HG03565 (cell line): ENCODE results near the gene FAM90A26.
"Not testable (repeated sequence)": the region's sequence is repeated elsewhere in the genome, so short reads cannot be mapped to it uniquely, and the experiment has no call there.

ENCODE experiments used
- ATAC-seq: cut with Tn5 transposase; IDR thresholded peaks from one replicate; pipeline ENCODE4 v1.9.1; 2021; ENCODE audit warnings: mild to moderate bottlenecking, moderate library complexity; ENCODE audit not compliant: unreplicated experiment

The FAM90A26 gene

DNA sequence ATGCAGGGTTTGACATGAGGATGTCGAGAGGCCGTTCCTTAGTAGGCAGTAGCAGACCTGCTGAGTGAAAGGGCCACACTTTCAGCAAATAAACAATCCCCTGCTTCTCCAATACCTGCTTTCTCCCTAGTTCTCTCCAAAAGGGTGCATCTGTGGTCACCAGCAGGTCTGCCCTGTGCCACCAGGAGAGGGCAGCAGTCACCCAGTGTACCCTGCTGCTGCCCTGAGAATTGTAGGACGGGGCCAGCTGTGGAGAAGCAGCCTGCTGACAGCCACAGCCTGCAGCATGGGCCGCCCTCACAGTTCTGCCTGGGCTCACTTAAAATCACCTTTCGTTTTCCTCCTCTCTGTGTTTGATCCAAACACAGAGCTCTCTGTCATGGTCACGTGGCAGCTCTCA is 11.8 kb upstream of the FAM90A26 start:
- not testable (repeated sequence) for ATAC-seq

DNA sequence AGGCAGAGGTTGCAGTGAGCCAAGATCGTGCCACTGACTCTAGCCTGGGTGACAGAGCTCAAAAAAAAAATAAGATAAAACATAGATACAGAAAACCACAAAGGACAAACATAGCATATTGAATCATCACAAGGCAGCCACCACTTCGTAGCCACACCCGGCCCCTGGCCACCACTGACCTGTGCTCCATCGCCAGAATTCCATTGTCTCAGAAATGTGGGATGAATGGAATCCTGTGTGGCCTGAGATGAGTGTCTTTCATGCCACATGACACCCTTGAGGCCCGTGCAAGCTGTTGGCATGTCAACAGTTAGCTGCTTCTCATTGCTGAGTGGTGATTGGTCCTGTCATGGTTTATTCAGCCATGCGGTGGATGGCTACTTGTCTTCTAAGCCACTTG is 10.2 kb upstream of the FAM90A26 start:
- not testable (repeated sequence) for ATAC-seq

- ATAC-seq: not testable (repeated sequence)
Measured at GRCh38 chr4:9165990-9166389, 4.2 kb upstream of the FAM90A26 start.

GRCh38 chr4:9210357-9210756 is 40.1 kb downstream of the FAM90A26 start, which contains the start of gene USP17L10:
Gene USP17L10 (plus strand): TSS chr4:9210657. CDS start chr4:9210657, 0 bp downstream.
- ATAC-seq: not testable (repeated sequence)

DNA sequence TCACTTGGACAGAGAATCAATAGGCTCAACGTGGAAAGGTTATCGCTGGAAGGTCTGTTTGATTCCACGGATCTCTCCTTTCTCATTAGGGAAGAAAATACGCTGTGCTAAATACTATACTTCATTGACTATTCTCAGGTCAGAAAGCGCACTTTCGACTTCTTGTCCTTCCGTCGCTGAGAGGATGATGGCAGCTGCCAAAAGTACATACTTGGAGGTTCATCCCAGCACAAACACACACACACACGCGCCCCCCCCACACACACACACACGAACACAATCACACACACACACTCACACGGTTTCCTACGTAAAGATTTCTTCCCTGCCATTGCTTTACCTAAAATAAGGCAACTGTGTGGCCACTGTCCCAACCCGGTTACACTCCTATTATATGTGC is 44.5 kb downstream of the FAM90A26 start:
- not testable (repeated sequence) for ATAC-seq

GRCh38 chr4:9215105-9215504 is 44.9 kb downstream of the FAM90A26 start, which contains the start of gene USP17L11:
Gene USP17L11 (plus strand): TSS chr4:9215405. CDS start chr4:9215405, 0 bp downstream.
- ATAC-seq: not testable (repeated sequence)

- ATAC-seq: not testable (repeated sequence)
Measured at GRCh38 chr4:9219852-9220251, 49.6 kb downstream of the FAM90A26 start, which contains the start of gene USP17L12. Gene USP17L12 (plus strand): TSS chr4:9220152. CDS start chr4:9220152, 0 bp downstream.

GRCh38 chr4:9224596-9224995 is 54.4 kb downstream of the FAM90A26 start, which contains the start of gene USP17L13:
Gene USP17L13 (plus strand): TSS chr4:9224896. CDS start chr4:9224896, 0 bp downstream.
- not testable (repeated sequence) for ATAC-seq
